ENCODE measurements around the gene ETF1. TPM values are rescaled to one million over a fixed set of nuclear protein-coding genes. Genes with fewer than 3 reads are reported as not detected.
A peak's percentile ranks its signal among the peaks of the same experiment; 100 is the strongest.

Gene ETF1
- total and polyA plus RNA-seq, 7 experiments from 2014 or later = 19.0 to 137 (median 43.1) TPM

- ChIA-PET POLR2A (no interaction called here), CTCF (no interaction called here)
- H3K9me3 ChIP-seq (ENCODE audit: control insufficient read depth in 2 of 3, low read length in 3 of 3) = no peaks in the 10 kb centered on the region
- Mint-ChIP-seq H3K4me3 (no peak overlapping the region), H3K36me3 (peaks cover 3 to 12% (median 4%) of the 10 kb centered on the region in 5 donors), H3K9me3 (no peaks in the 10 kb centered on the region), H3K27me3 (no peaks in the 10 kb centered on the region), H3K4me1 (peaks cover 35 to 75% (median 68%) of the 10 kb centered on the region in 7 donors), H3K27ac (peak overlapping the region in 1 of 9 donors; percentile 46)
- H3K4me3 ChIP-seq (ENCODE audit: low read length) = no peak overlapping the region
- H3K36me3 ChIP-seq (ENCODE audit: control insufficient read depth in 2 of 3, insufficient read depth in 3 of 3, low read length in 3 of 3) = peaks cover 0 to 15% (median 3%) of the 10 kb centered on the region in 3 experiments
- DNase-seq = no peak
- intact Hi-C loops (cut with micrococcal nuclease) = no loop called here
- no peaks in the 10 kb centered on the region for H3K27me3 ChIP-seq (ENCODE audit: control insufficient read depth in 2 of 2, insufficient read depth in 2 of 2, low read length in 2 of 2)
- no peak for ATAC-seq
- no peak overlapping the region for H3K27ac ChIP-seq (ENCODE audit: low read depth, low read length)
- H3K4me1 ChIP-seq (ENCODE audit: control insufficient read depth in 2 of 2, insufficient read depth in 2 of 2, low read length in 2 of 2) = peaks cover 4 to 14% of the 10 kb centered on the region in 2 donors
These were observed 8.8 kb downstream of the ETF1 start for GRCh38 chr5:138533973-138534941.

GRCh38 chr5:138529812-138530211 is 13.2 kb downstream of the ETF1 start:
- ChIA-PET POLR2A (interaction anchor here (0.7 to 1.5 kb wide), 2 partner anchors 13 to 27 kb away, joined by 4 to 5 read pairs; partner anchors contain the start of gene ETF1), CTCF (no interaction called here)
- intact Hi-C loops (cut with micrococcal nuclease) = no loop called here
- Histone ChIP-seq H3K4me1 (ENCODE audit: control insufficient read depth in 2 of 2, insufficient read depth in 2 of 2, low read length in 2 of 2) (no peaks in the 10 kb centered on the region), H3K27me3 (ENCODE audit: control insufficient read depth in 2 of 2, insufficient read depth in 2 of 2, low read length in 2 of 2) (no peaks in the 10 kb centered on the region), H3K9me3 (ENCODE audit: control insufficient read depth in 2 of 3, low read length in 3 of 3) (no peaks in the 10 kb centered on the region), H3K4me3 (ENCODE audit: low read length) (no peak overlapping the region), H3K27ac (ENCODE audit: low read depth, low read length) (no peak overlapping the region), H3K36me3 (ENCODE audit: control insufficient read depth in 2 of 3, insufficient read depth in 3 of 3, low read length in 3 of 3) (peaks cover 0 to 18% (median 4%) of the 10 kb centered on the region in 3 experiments)
- Mint-ChIP-seq H3K27ac (peak overlapping the region in 2 of 9 donors; percentile 9 to 22), H3K27me3 (no peaks in the 10 kb centered on the region), H3K4me3 (no peak overlapping the region), H3K36me3 (peaks cover 0 to 18% (median 3%) of the 10 kb centered on the region in 5 donors), H3K4me1 (peaks cover 27 to 64% (median 55%) of the 10 kb centered on the region in 7 donors), H3K9me3 (no peaks in the 10 kb centered on the region)
- DNase-seq (no peak), ATAC-seq (no peak)

GRCh38 chr5:138528744-138529469 is 14.1 kb downstream of the ETF1 start:
- Histone ChIP-seq H3K4me1 (ENCODE audit: control insufficient read depth in 2 of 2, insufficient read depth in 2 of 2, low read length in 2 of 2) (no peaks in the 10 kb centered on the region), H3K36me3 (ENCODE audit: control insufficient read depth in 2 of 3, insufficient read depth in 3 of 3, low read length in 3 of 3) (peaks cover 0 to 18% (median 4%) of the 10 kb centered on the region in 3 experiments), H3K27ac (ENCODE audit: low read depth, low read length) (no peak overlapping the region), H3K4me3 (ENCODE audit: low read length) (no peak overlapping the region), H3K9me3 (ENCODE audit: control insufficient read depth in 2 of 3, low read length in 3 of 3) (no peaks in the 10 kb centered on the region), H3K27me3 (ENCODE audit: control insufficient read depth in 2 of 2, insufficient read depth in 2 of 2, low read length in 2 of 2) (no peaks in the 10 kb centered on the region)
- Mint-ChIP-seq H3K27me3 (no peaks in the 10 kb centered on the region), H3K27ac (peak overlapping the region in 1 of 9 donors; percentile 16), H3K4me3 (peak overlapping the region in 1 of 10 donors; percentile 23), H3K36me3 (peaks cover 0 to 11% (median 3%) of the 10 kb centered on the region in 5 donors), H3K4me1 (peaks cover 21 to 56% (median 48%) of the 10 kb centered on the region in 7 donors), H3K9me3 (no peaks in the 10 kb centered on the region)
- POLR2A ChIA-PET = interaction anchor here (1.5 kb wide), 1 partner anchor 14 kb away, joined by 5 read pairs; the partner anchor contains the start of gene ETF1
- ATAC-seq = no peak
- no peak for DNase-seq
- CTCF ChIA-PET = no interaction called here
- intact Hi-C loops (cut with micrococcal nuclease) = no loop called here

GRCh38 chr5:138528208-138528607 is 14.8 kb downstream of the ETF1 start:
- H3K27me3 ChIP-seq (ENCODE audit: control insufficient read depth in 2 of 2, insufficient read depth in 2 of 2, low read length in 2 of 2) = no peaks in the 10 kb centered on the region
- intact Hi-C loops (cut with micrococcal nuclease) = no loop called here
- ATAC-seq = no peak
- H3K4me3 ChIP-seq (ENCODE audit: low read length) = no peak overlapping the region
- H3K4me1 ChIP-seq (ENCODE audit: control insufficient read depth in 2 of 2, insufficient read depth in 2 of 2, low read length in 2 of 2) = no peaks in the 10 kb centered on the region
- H3K9me3 ChIP-seq (ENCODE audit: control insufficient read depth in 2 of 3, low read length in 3 of 3) = no peaks in the 10 kb centered on the region
- POLR2A ChIA-PET = no interaction called here
- H3K36me3 ChIP-seq (ENCODE audit: control insufficient read depth in 2 of 3, insufficient read depth in 3 of 3, low read length in 3 of 3) = peaks cover 0 to 13% (median 4%) of the 10 kb centered on the region in 3 experiments
- no peak overlapping the region for H3K27ac Mint-ChIP-seq
- H3K9me3 Mint-ChIP-seq = no peaks in the 10 kb centered on the region
- H3K27me3 Mint-ChIP-seq = no peaks in the 10 kb centered on the region
- CTCF ChIA-PET = no interaction called here
- H3K36me3 Mint-ChIP-seq = peaks cover 1 to 9% (median 3%) of the 10 kb centered on the region in 5 donors
- no peak overlapping the region for H3K4me3 Mint-ChIP-seq
- no peak overlapping the region for H3K27ac ChIP-seq (ENCODE audit: low read depth, low read length)
- no peak for DNase-seq
- peaks cover 24 to 55% (median 46%) of the 10 kb centered on the region in 7 donors for H3K4me1 Mint-ChIP-seq

GRCh38 chr5:138527170-138527569 is 15.9 kb downstream of the ETF1 start:
- peak overlapping the region in 2 of 9 donors; percentile 20 to 21 for H3K27ac Mint-ChIP-seq
- peaks cover 29 to 53% (median 45%) of the 10 kb centered on the region in 7 donors for H3K4me1 Mint-ChIP-seq
- no peak for DNase-seq
- intact Hi-C loops (cut with micrococcal nuclease) = no loop called here
- H3K36me3 Mint-ChIP-seq = peaks cover 1 to 9% (median 3%) of the 10 kb centered on the region in 5 donors
- POLR2A ChIA-PET = interaction anchor here (0.6 kb wide), 1 partner anchor 1629 kb away, joined by 3 read pairs; no protein-coding TSS in a partner anchor
- H3K27me3 Mint-ChIP-seq = no peaks in the 10 kb centered on the region
- Histone ChIP-seq H3K36me3 (ENCODE audit: control insufficient read depth in 2 of 3, insufficient read depth in 3 of 3, low read length in 3 of 3) (peaks cover 0 to 13% (median 4%) of the 10 kb centered on the region in 3 experiments), H3K4me1 (ENCODE audit: control insufficient read depth in 2 of 2, insufficient read depth in 2 of 2, low read length in 2 of 2) (no peaks in the 10 kb centered on the region), H3K27me3 (ENCODE audit: control insufficient read depth in 2 of 2, insufficient read depth in 2 of 2, low read length in 2 of 2) (no peaks in the 10 kb centered on the region), H3K9me3 (ENCODE audit: control insufficient read depth in 2 of 3, low read length in 3 of 3) (no peaks in the 10 kb centered on the region), H3K4me3 (ENCODE audit: low read length) (no peak overlapping the region), H3K27ac (ENCODE audit: low read depth, low read length) (no peak overlapping the region)
- H3K4me3 Mint-ChIP-seq = peak overlapping the region in 1 of 10 donors; percentile 17
- no peaks in the 10 kb centered on the region for H3K9me3 Mint-ChIP-seq
- ATAC-seq = no peak
- CTCF ChIA-PET = no interaction called here

- Histone ChIP-seq H3K27me3 (ENCODE audit: control insufficient read depth in 2 of 2, insufficient read depth in 2 of 2, low read length in 2 of 2) (no peaks in the 10 kb centered on the region), H3K4me3 (ENCODE audit: low read length) (no peak overlapping the region), H3K27ac (ENCODE audit: low read depth, low read length) (no peak overlapping the region), H3K9me3 (ENCODE audit: control insufficient read depth in 2 of 3, low read length in 3 of 3) (no peaks in the 10 kb centered on the region), H3K36me3 (ENCODE audit: control insufficient read depth in 2 of 3, insufficient read depth in 3 of 3, low read length in 3 of 3) (peaks cover 0 to 16% (median 0%) of the 10 kb centered on the region in 3 experiments), H3K4me1 (ENCODE audit: control insufficient read depth in 2 of 2, insufficient read depth in 2 of 2, low read length in 2 of 2) (no peaks in the 10 kb centered on the region)
- intact Hi-C loops (cut with micrococcal nuclease) = no loop called here
- ChIA-PET POLR2A (no interaction called here), CTCF (no interaction called here)
- ATAC-seq (no peak), DNase-seq (no peak)
- Mint-ChIP-seq H3K9me3 (no peaks in the 10 kb centered on the region), H3K4me3 (peak overlapping the region in 1 of 10 donors; percentile 30), H3K36me3 (peaks cover 0 to 7% (median 2%) of the 10 kb centered on the region in 5 donors), H3K27ac (peak overlapping the region in 4 of 9 donors; percentile 12 to 47 (median 30)), H3K4me1 (peaks cover 18 to 47% (median 30%) of the 10 kb centered on the region in 7 donors), H3K27me3 (no peaks in the 10 kb centered on the region)
These were observed 19.6 kb downstream of the ETF1 start for GRCh38 chr5:138523406-138523805.

Measured in naive thymus-derived CD4-positive, alpha-beta T cell (primary cell).